Neural cell (in vitro differentiated cells): ENCODE results near the gene MEX3B. TPM values are rescaled to one million over a fixed set of nuclear protein-coding genes. Genes with fewer than 3 reads are reported as not detected.

Source experiments
- H2AFZ ChIP-seq: fragments of 200-600, 300-800 bp; sonication (generic), shearing (Covaris generic); 2 replicates; pipeline ENCODE4 v1.6.0; 2014; ENCODE audit warnings: low read depth, mild to moderate bottlenecking, antibody characterized with exemption, low read length, moderate library complexity
- H3F3A ChIP-seq: fragments of 200-600 bp; shearing (Covaris generic); 2 replicates; pipeline ENCODE4 v1.6.1; 2016; ENCODE audit warnings: mild to moderate bottlenecking, moderate library complexity, mixed read lengths, antibody characterized with exemption, low read length; ENCODE audit not compliant: insufficient read depth, poor library complexity, severe bottlenecking
- H3K27ac ChIP-seq: fragments of 200-600, 300-800 bp; sonication (generic), shearing (Covaris generic); 2 replicates; pipeline ENCODE4 v1.5.1; 2014; ENCODE audit warnings: mild to moderate bottlenecking, low read length, moderate library complexity
- H3K27me3 ChIP-seq: fragments of 300-800, 200-600 bp; sonication (generic), shearing (Covaris generic); 2 replicates; pipeline ENCODE4 v1.6.0; 2014; ENCODE audit warnings: mild to moderate bottlenecking, low read depth, low read length, moderate library complexity; ENCODE audit not compliant: insufficient read depth
- H3K36me3 ChIP-seq: fragments of 300-800, 200-600 bp; sonication (generic), shearing (Covaris generic); 2 replicates; pipeline ENCODE4 v1.5.1; 2014; ENCODE audit warnings: mild to moderate bottlenecking, antibody characterized with exemption, low read length, moderate library complexity; ENCODE audit not compliant: insufficient read depth
- H3K4me2 ChIP-seq: fragments of 300-800, 200-600 bp; sonication (generic), shearing (Covaris generic); 2 replicates; pipeline ENCODE4 v1.6.0; 2014; ENCODE audit warnings: mild to moderate bottlenecking, low read length
- H3K4me3 ChIP-seq: fragments of 300-800, 200-600 bp; sonication (generic), shearing (Covaris generic); 2 replicates; pipeline ENCODE4 v1.5.1; 2014; ENCODE audit warnings: mild to moderate bottlenecking, low read length, moderate library complexity
- H3K79me2 ChIP-seq: fragments of 200-600 bp; shearing (Covaris generic); replicated peaks from 2 replicates; pipeline ENCODE4 v1.6.0; 2014; ENCODE audit warnings: mild to moderate bottlenecking, low read length, moderate library complexity; ENCODE audit not compliant: insufficient read depth
- H3K9ac ChIP-seq: fragments of 300-800, 200-600 bp; sonication (generic), shearing (Covaris generic); 2 replicates; pipeline ENCODE4 v1.6.1; 2016; ENCODE audit warnings: mild to moderate bottlenecking, low read length, mixed read lengths
- H3K9me2 ChIP-seq: fragments of 200-600 bp; shearing (Covaris generic); 2 replicates; pipeline ENCODE4 v1.6.1; 2016; ENCODE audit warnings: mild to moderate bottlenecking, low read length, mixed read lengths; ENCODE audit not compliant: insufficient read depth
- H3K9me3 ChIP-seq: fragments of 200-600, 300-800 bp; sonication (generic), shearing (Covaris generic); 2 replicates; pipeline ENCODE4 v1.6.1; 2016; ENCODE audit warnings: mild to moderate bottlenecking, mixed run types, low read length, moderate library complexity, mixed read lengths
- H4K20me1 ChIP-seq: fragments of 200-600 bp; shearing (Covaris generic); 2 replicates; pipeline ENCODE4 v1.6.1; 2016; ENCODE audit warnings: mild to moderate bottlenecking, mixed run types; ENCODE audit not compliant: insufficient read depth
- EP300 ChIP-seq: fragments of 450-650 bp; conservative IDR thresholded peaks from 2 replicates; pipeline ENCODE4 v1.6.1; 2014; ENCODE audit warnings: antibody characterized with exemption, mild to moderate bottlenecking, moderate library complexity; ENCODE audit not compliant: poor library complexity, severe bottlenecking
- EZH2 ChIP-seq: fragments of 200-600, 300-800 bp; shearing (Covaris generic), sonication (generic); IDR thresholded peaks from 2 replicates; pipeline ENCODE4 v1.6.1; 2014; ENCODE audit warnings: antibody characterized with exemption, low read length, borderline replicate concordance, mild to moderate bottlenecking; ENCODE audit not compliant: insufficient read depth, poor library complexity, severe bottlenecking
- MXI1 ChIP-seq: fragments of 450-650 bp; conservative IDR thresholded peaks from 2 replicates; pipeline ENCODE4 v1.6.1; 2014; ENCODE audit warnings: antibody characterized with exemption, mild to moderate bottlenecking; ENCODE audit not compliant: poor library complexity, severe bottlenecking
- POLR2AphosphoS5 ChIP-seq: IDR thresholded peaks from 2 replicates; pipeline ENCODE4 v1.6.1; 2012
- RAD21 ChIP-seq: fragments of 450-650 bp; conservative IDR thresholded peaks from 2 replicates; pipeline ENCODE4 v1.6.1; 2014; ENCODE audit warnings: antibody characterized with exemption, mild to moderate bottlenecking, moderate library complexity
- SMC3 ChIP-seq: fragments of 450-650 bp; conservative IDR thresholded peaks from 2 replicates; pipeline ENCODE4 v1.6.1; 2014; ENCODE audit warnings: antibody characterized with exemption, mild to moderate bottlenecking, moderate library complexity; ENCODE audit not compliant: poor library complexity
- TAF1 ChIP-seq: IDR thresholded peaks from 2 replicates; pipeline ENCODE4 v1.6.1; 2012; ENCODE audit warnings: low read depth
- polyA plus RNA-seq: library from polyadenylated mRNA; depleted of rRNA; stranded (reverse); fragments of >200 nt; gene quantifications from 2 replicates; pipeline ENCODE4 v1.2.3, GENCODE V29; 2014
- TF ChIP-seq, protein P1 (sequence below): IDR thresholded peaks from 2 replicates; pipeline ENCODE4 v1.6.1; 2012; ENCODE audit warnings: borderline replicate concordance
- TF ChIP-seq, protein P2 (sequence below): fragments of 450-650 bp; IDR thresholded peaks from 2 replicates; pipeline ENCODE4 v1.5.1; 2014; ENCODE audit warnings: antibody characterized with exemption, mild to moderate bottlenecking, moderate library complexity; ENCODE audit not compliant: poor library complexity, severe bottlenecking

MEX3B gene
- polyA plus RNA-seq, 1 donor from 2014 or later = 38.8 TPM

DNA sequence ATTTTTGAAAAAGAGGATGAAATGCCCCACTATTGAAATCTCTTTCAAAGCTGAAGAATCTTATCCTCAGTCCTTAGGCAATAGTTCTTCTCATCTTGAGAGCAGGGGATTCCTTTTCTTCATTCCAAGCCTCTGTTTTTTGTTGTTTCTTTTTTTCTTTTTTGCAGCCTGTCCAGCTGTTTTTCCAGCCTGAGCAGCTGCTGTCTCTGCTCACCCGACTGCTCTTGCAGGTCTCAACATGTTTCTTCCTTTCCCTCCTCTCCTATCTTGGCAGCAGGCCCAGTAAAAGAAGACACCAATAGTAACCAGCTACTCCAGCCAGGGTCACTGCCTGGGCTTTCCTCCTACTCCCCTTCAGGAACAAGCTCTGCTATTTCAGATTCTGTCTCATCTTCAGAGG lies 23.8 kb downstream of the MEX3B start:
- no peaks in the 10 kb centered on the region for H4K20me1 ChIP-seq
- H3K27me3 ChIP-seq = no peaks in the 10 kb centered on the region
- no peak overlapping the region for H3K4me3 ChIP-seq
- no peak overlapping the region for H3K4me2 ChIP-seq
- H3K27ac ChIP-seq = no peak overlapping the region
- TF ChIP-seq SMC3 (no peak), TAF1 (no peak), RAD21 (no peak), EP300 (no peak), EZH2 (no peak), MXI1 (no peak), POLR2AphosphoS5 (no peak)
- TF ChIP-seq, protein P1, sequence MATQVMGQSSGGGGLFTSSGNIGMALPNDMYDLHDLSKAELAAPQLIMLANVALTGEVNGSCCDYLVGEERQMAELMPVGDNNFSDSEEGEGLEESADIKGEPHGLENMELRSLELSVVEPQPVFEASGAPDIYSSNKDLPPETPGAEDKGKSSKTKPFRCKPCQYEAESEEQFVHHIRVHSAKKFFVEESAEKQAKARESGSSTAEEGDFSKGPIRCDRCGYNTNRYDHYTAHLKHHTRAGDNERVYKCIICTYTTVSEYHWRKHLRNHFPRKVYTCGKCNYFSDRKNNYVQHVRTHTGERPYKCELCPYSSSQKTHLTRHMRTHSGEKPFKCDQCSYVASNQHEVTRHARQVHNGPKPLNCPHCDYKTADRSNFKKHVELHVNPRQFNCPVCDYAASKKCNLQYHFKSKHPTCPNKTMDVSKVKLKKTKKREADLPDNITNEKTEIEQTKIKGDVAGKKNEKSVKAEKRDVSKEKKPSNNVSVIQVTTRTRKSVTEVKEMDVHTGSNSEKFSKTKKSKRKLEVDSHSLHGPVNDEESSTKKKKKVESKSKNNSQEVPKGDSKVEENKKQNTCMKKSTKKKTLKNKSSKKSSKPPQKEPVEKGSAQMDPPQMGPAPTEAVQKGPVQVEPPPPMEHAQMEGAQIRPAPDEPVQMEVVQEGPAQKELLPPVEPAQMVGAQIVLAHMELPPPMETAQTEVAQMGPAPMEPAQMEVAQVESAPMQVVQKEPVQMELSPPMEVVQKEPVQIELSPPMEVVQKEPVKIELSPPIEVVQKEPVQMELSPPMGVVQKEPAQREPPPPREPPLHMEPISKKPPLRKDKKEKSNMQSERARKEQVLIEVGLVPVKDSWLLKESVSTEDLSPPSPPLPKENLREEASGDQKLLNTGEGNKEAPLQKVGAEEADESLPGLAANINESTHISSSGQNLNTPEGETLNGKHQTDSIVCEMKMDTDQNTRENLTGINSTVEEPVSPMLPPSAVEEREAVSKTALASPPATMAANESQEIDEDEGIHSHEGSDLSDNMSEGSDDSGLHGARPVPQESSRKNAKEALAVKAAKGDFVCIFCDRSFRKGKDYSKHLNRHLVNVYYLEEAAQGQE = no peak
- TF ChIP-seq, protein P2, sequence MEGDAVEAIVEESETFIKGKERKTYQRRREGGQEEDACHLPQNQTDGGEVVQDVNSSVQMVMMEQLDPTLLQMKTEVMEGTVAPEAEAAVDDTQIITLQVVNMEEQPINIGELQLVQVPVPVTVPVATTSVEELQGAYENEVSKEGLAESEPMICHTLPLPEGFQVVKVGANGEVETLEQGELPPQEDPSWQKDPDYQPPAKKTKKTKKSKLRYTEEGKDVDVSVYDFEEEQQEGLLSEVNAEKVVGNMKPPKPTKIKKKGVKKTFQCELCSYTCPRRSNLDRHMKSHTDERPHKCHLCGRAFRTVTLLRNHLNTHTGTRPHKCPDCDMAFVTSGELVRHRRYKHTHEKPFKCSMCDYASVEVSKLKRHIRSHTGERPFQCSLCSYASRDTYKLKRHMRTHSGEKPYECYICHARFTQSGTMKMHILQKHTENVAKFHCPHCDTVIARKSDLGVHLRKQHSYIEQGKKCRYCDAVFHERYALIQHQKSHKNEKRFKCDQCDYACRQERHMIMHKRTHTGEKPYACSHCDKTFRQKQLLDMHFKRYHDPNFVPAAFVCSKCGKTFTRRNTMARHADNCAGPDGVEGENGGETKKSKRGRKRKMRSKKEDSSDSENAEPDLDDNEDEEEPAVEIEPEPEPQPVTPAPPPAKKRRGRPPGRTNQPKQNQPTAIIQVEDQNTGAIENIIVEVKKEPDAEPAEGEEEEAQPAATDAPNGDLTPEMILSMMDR = no peak
- H2AFZ ChIP-seq = no peak overlapping the region
- no peaks in the 10 kb centered on the region for H3F3A ChIP-seq
- no peaks in the 10 kb centered on the region for H3K79me2 ChIP-seq
- no peak overlapping the region for H3K9ac ChIP-seq
- no peaks in the 10 kb centered on the region for H3K36me3 ChIP-seq
- no peaks in the 10 kb centered on the region for H3K9me2 ChIP-seq
- H3K9me3 ChIP-seq = no peaks in the 10 kb centered on the region

DNA sequence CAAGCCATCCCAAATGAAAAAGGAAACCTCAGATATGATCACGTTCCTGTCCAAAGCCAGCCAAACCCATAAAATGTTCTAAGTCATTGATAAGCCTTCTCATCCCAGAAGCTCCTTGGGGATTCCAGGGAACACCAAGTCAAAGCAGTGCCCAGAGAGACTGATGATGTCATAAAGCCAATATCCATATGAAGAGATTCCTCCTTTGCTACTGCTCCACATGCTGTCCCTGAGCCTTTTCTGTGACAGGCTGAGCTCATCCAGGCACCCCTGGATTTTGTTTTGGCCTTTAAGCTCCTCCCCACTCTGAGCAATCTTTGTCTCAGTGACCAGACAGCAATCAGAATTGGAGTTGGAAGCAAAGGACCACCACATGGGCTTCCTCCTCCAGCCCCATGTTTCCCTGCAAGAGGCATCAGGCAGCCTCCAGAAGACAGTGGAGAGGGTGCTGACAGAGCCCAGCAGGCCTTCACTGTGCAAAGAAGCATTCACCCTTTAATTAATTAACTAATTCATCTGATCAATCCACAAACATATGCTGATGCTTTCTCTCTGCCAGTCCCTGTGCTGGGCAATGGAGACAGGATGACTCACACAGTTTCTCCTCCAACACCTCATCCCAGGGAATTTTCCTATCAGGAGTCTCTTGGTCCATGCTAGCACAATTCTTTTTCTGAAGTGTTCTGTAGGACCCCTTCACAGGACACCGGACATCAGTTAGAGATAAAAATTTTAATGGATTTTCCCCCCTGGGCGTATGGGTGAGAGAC lies 25.0 kb downstream of the MEX3B start:
- TF ChIP-seq RAD21 = no peak
- TF ChIP-seq EZH2 = no peak
- TF ChIP-seq EP300 = no peak
- TF ChIP-seq, protein P2 = no peak
- TF ChIP-seq SMC3 = no peak
- TF ChIP-seq, protein P1 = no peak
- no peak for TF ChIP-seq POLR2AphosphoS5
- no peak for TF ChIP-seq MXI1
- no peak overlapping the region for H3K4me3 ChIP-seq
- no peaks in the 10 kb centered on the region for H3K36me3 ChIP-seq
- no peak overlapping the region for H3K9ac ChIP-seq
- no peak overlapping the region for H2AFZ ChIP-seq
- no peaks in the 10 kb centered on the region for H4K20me1 ChIP-seq
- H3K79me2 ChIP-seq = no peaks in the 10 kb centered on the region
- no peak overlapping the region for H3K4me2 ChIP-seq
- no peaks in the 10 kb centered on the region for H3F3A ChIP-seq
- no peaks in the 10 kb centered on the region for H3K27me3 ChIP-seq
- no peaks in the 10 kb centered on the region for H3K9me3 ChIP-seq
- H3K27ac ChIP-seq = no peak overlapping the region
- no peaks in the 10 kb centered on the region for H3K9me2 ChIP-seq
